NCI-H69 (cell line): ENCODE results near the gene UGT2B17.
"Not testable (repeated sequence)": the region's sequence is repeated elsewhere in the genome, so short reads cannot be mapped to it uniquely, and the experiment has no call there.

Experiments
- DNase-seq: peaks from one replicate; lab custom pipeline; 2025; lab: John Stamatoyannopoulos, UW

UGT2B17 gene

GRCh38 chr4:68576272-68577125 is at the start of gene UGT2B17:
TSS of gene UGT2B17 (minus strand) at chr4:68576322. CDS start at chr4:68568484, 7,838 bp downstream.
- DNase-seq, result no peak

GRCh38 chr4:68622731-68623130 is 46.6 kb upstream of the UGT2B17 start:
- DNase-seq, result not testable (repeated sequence)

GRCh38 chr4:68617003-68617698 is 41.0 kb upstream of the UGT2B17 start:
- DNase-seq, result no peak

GRCh38 chr4:68615699-68616422 is 39.7 kb upstream of the UGT2B17 start:
- no peak for DNase-seq

GRCh38 chr4:68613752-68614151 is 37.6 kb upstream of the UGT2B17 start:
- no peak for DNase-seq

GRCh38 chr4:68606240-68606639 is 30.1 kb upstream of the UGT2B17 start:
- DNase-seq, result no peak

- no peak for DNase-seq
These were observed 23.0 kb upstream of the UGT2B17 start for GRCh38 chr4:68599150-68599549.

GRCh38 chr4:68597482-68597881 is 21.4 kb upstream of the UGT2B17 start:
- no peak for DNase-seq

GRCh38 chr4:68594678-68595077 is 18.6 kb upstream of the UGT2B17 start:
- no peak for DNase-seq

GRCh38 chr4:68593112-68593511 is 17.0 kb upstream of the UGT2B17 start:
- no peak for DNase-seq

- DNase-seq, result no peak
These were observed 16.6 kb upstream of the UGT2B17 start for GRCh38 chr4:68592673-68593072.

GRCh38 chr4:68591204-68591603 is 15.1 kb upstream of the UGT2B17 start:
- no peak for DNase-seq

GRCh38 chr4:68589790-68590189 is 13.7 kb upstream of the UGT2B17 start:
- DNase-seq, result no peak

- no peak for DNase-seq
These were observed 6.2 kb upstream of the UGT2B17 start for GRCh38 chr4:68582339-68582717.

- DNase-seq, result no peak
These were observed 5.5 kb upstream of the UGT2B17 start for GRCh38 chr4:68581383-68582338.

- DNase-seq, result no peak
These were observed 1.5 kb upstream of the UGT2B17 start for GRCh38 chr4:68577590-68577989.

- not testable (repeated sequence) for DNase-seq
These were observed 486 bp downstream of the UGT2B17 start for GRCh38 chr4:68575636-68576035.

- no peak for DNase-seq
These were observed 1.0 kb downstream of the UGT2B17 start for GRCh38 chr4:68575081-68575480.

GRCh38 chr4:68572653-68573170 is 3.4 kb downstream of the UGT2B17 start:
- DNase-seq, result no peak

GRCh38 chr4:68570122-68570507 is 6.0 kb downstream of the UGT2B17 start:
- DNase-seq, result no peak

- no peak for DNase-seq
These were observed 6.5 kb downstream of the UGT2B17 start for GRCh38 chr4:68569466-68570121.
